GM19395 (cell line): ENCODE measurements around the gene WDFY1.
"Not testable (repeated sequence)": the region's sequence is repeated elsewhere in the genome, so short reads cannot be mapped to it uniquely, and the experiment has no call there.

ENCODE experiments used
- ATAC-seq: cut with Tn5 transposase; IDR thresholded peaks from one replicate; pipeline ENCODE4 v1.9.1; 2021; ENCODE audit warnings: mild to moderate bottlenecking, moderate library complexity; ENCODE audit not compliant: unreplicated experiment

WDFY1 gene

GRCh38 chr2:223957092-223957851, 12.1 kb upstream of the WDFY1 start, which contains the start of gene MRPL44:
Gene MRPL44 (plus strand): TSS chr2:223957463. CDS start chr2:223957473, 10 bp downstream.
- ATAC-seq, result peak; percentile 82

- ATAC-seq, result peak; percentile 33
Observed at GRCh38 chr2:223956300-223956699, 11.2 kb upstream of the WDFY1 start.

- ATAC-seq, result no peak
Observed at GRCh38 chr2:223954401-223954800, 9.3 kb upstream of the WDFY1 start.

GRCh38 chr2:223952280-223952968, 7.3 kb upstream of the WDFY1 start:
- ATAC-seq, result peak; percentile 65

- no peak for ATAC-seq
Observed at GRCh38 chr2:223950448-223951347, 5.6 kb upstream of the WDFY1 start.

- no peak for ATAC-seq
Observed at GRCh38 chr2:223949241-223949840, 4.2 kb upstream of the WDFY1 start.

- ATAC-seq, result no peak
Observed at GRCh38 chr2:223947711-223948205, 2.6 kb upstream of the WDFY1 start.

GRCh38 chr2:223945755-223946154, 620 bp upstream of the WDFY1 start:
- no peak for ATAC-seq

- no peak for ATAC-seq
Observed at GRCh38 chr2:223944166-223944702, 901 bp downstream of the WDFY1 start.

- ATAC-seq, result no peak
Observed at GRCh38 chr2:223943561-223944008, 1.6 kb downstream of the WDFY1 start.

GRCh38 chr2:223943135-223943534, 2.0 kb downstream of the WDFY1 start:
- ATAC-seq, result no peak

GRCh38 chr2:223941579-223942277, 3.4 kb downstream of the WDFY1 start:
- peak; percentile 54 for ATAC-seq

- ATAC-seq, result not testable (repeated sequence)
Observed at GRCh38 chr2:223939438-223939837, 5.7 kb downstream of the WDFY1 start.

GRCh38 chr2:223937535-223937934, 7.6 kb downstream of the WDFY1 start:
- ATAC-seq, result no peak

- ATAC-seq, result peak; percentile 24
Observed at GRCh38 chr2:223936862-223937326, 8.2 kb downstream of the WDFY1 start.

GRCh38 chr2:223935459-223936125, 9.5 kb downstream of the WDFY1 start:
- ATAC-seq, result no peak

GRCh38 chr2:223934870-223935269, 10.3 kb downstream of the WDFY1 start:
- no peak for ATAC-seq

GRCh38 chr2:223932816-223933800, 12.0 kb downstream of the WDFY1 start:
- ATAC-seq, result no peak
